ENCODE results near the gene CKB.

The CKB gene

GRCh38 chr14:103501921-103502669, 20.5 kb downstream of the CKB start:
- H3K9me3 ChIP-seq (ENCODE audit: control insufficient read depth in 1 of 2, low read length in 2 of 2): no peaks in the 10 kb centered on the region
- no peaks in the 10 kb centered on the region for H3K27me3 ChIP-seq (ENCODE audit: low read depth, low read length)
- H3K36me3 ChIP-seq (ENCODE audit: control insufficient read depth in 1 of 2, insufficient read depth in 2 of 2, low read length in 2 of 2): peaks cover 43 to 52% of the 10 kb centered on the region in 2 donors
- H3K4me1 ChIP-seq (ENCODE audit: control insufficient read depth in 1 of 2, insufficient read depth in 2 of 2, low read length in 2 of 2): peaks cover 0 to 4% of the 10 kb centered on the region in 2 donors
- H3K4me3 ChIP-seq (ENCODE audit: low read depth in 1 of 2, low read length in 2 of 2): no peak overlapping the region
- H3K27ac ChIP-seq (ENCODE audit: low read length): no peak overlapping the region

GRCh38 chr14:103501041-103501870, 21.4 kb downstream of the CKB start:
- Histone ChIP-seq H3K27me3 (ENCODE audit: low read depth, low read length) (no peaks in the 10 kb centered on the region), H3K4me3 (ENCODE audit: low read depth in 1 of 2, low read length in 2 of 2) (no peak overlapping the region), H3K9me3 (ENCODE audit: control insufficient read depth in 1 of 2, low read length in 2 of 2) (no peaks in the 10 kb centered on the region), H3K4me1 (ENCODE audit: control insufficient read depth in 1 of 2, insufficient read depth in 2 of 2, low read length in 2 of 2) (peaks cover 0 to 4% of the 10 kb centered on the region in 2 donors), H3K27ac (ENCODE audit: low read length) (no peak overlapping the region), H3K36me3 (ENCODE audit: control insufficient read depth in 1 of 2, insufficient read depth in 2 of 2, low read length in 2 of 2) (peaks cover 43 to 52% of the 10 kb centered on the region in 2 donors)

DNA sequence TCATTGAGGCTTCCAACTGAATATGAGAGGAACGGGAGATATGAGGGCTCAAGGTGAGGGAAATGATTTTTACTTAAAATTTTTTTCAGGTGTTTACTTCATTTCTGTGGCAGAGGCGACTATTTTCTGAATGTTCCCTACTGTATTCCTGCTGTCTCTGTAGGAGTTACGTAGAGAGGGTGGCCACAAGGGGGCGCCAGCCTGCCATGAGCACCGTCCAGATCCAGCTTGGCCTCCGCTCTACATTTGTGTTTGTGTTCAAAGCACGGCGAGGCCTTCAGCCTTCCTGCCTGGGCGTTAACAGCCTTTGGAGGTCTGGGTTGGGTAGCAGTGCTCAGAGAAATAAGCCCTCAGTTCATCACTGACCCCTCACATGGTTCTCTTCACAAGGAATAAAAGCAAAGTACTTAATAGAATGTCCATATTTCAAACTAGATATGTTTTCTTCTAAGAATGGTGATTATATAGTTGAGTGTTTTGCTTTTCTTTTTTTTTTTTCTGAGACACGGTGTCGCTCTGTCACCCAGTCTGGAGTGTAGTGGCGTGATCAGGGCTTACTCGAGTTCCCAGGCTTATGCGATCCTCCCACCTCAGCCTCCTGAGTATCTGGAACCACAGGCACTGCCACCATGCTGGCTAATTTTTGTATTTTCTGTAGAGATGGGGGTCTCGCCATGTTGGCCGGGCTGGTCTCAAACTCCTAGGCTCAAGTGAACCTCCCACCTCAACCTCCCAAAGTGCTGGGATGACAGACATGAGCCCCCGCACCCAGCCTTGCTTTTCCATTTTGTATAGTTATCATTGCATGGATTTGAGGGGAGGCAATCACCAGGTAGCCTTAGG, 22.3 kb downstream of the CKB start:
- H3K4me1 ChIP-seq (ENCODE audit: control insufficient read depth in 1 of 2, insufficient read depth in 2 of 2, low read length in 2 of 2): peaks cover 0 to 4% of the 10 kb centered on the region in 2 donors
- no peak overlapping the region for H3K27ac ChIP-seq (ENCODE audit: low read length)
- peaks cover 48 to 54% of the 10 kb centered on the region in 2 donors for H3K36me3 ChIP-seq (ENCODE audit: control insufficient read depth in 1 of 2, insufficient read depth in 2 of 2, low read length in 2 of 2)
- no peak overlapping the region for H3K4me3 ChIP-seq (ENCODE audit: low read depth in 1 of 2, low read length in 2 of 2)
- H3K27me3 ChIP-seq (ENCODE audit: low read depth, low read length): no peaks in the 10 kb centered on the region
- no peaks in the 10 kb centered on the region for H3K9me3 ChIP-seq (ENCODE audit: control insufficient read depth in 1 of 2, low read length in 2 of 2)

GRCh38 chr14:103499709-103500108, 22.9 kb downstream of the CKB start:
- Histone ChIP-seq H3K36me3 (ENCODE audit: control insufficient read depth in 1 of 2, insufficient read depth in 2 of 2, low read length in 2 of 2) (peaks cover 44 to 53% of the 10 kb centered on the region in 2 donors), H3K27me3 (ENCODE audit: low read depth, low read length) (no peaks in the 10 kb centered on the region)

GRCh38 chr14:103496776-103497175, 25.9 kb downstream of the CKB start:
- Histone ChIP-seq H3K27me3 (ENCODE audit: low read depth, low read length) (no peaks in the 10 kb centered on the region), H3K9me3 (ENCODE audit: control insufficient read depth in 1 of 2, low read length in 2 of 2) (no peaks in the 10 kb centered on the region), H3K27ac (ENCODE audit: low read length) (no peak overlapping the region), H3K4me1 (ENCODE audit: control insufficient read depth in 1 of 2, insufficient read depth in 2 of 2, low read length in 2 of 2) (peaks cover 0 to 4% of the 10 kb centered on the region in 2 donors), H3K36me3 (ENCODE audit: control insufficient read depth in 1 of 2, insufficient read depth in 2 of 2, low read length in 2 of 2) (peaks cover 30 to 43% of the 10 kb centered on the region in 2 donors), H3K4me3 (ENCODE audit: low read depth in 1 of 2, low read length in 2 of 2) (no peak overlapping the region)

More at GRCh38 chr14:103499709-103500108, 22.9 kb downstream of the CKB start:
- H3K4me1 ChIP-seq (ENCODE audit: control insufficient read depth in 1 of 2, insufficient read depth in 2 of 2, low read length in 2 of 2): peaks cover 0 to 4% of the 10 kb centered on the region in 2 donors
- no peak overlapping the region for H3K27ac ChIP-seq (ENCODE audit: low read length)
- no peaks in the 10 kb centered on the region for H3K9me3 ChIP-seq (ENCODE audit: control insufficient read depth in 1 of 2, low read length in 2 of 2)
- no peak overlapping the region for H3K4me3 ChIP-seq (ENCODE audit: low read depth in 1 of 2, low read length in 2 of 2)

DNA sequence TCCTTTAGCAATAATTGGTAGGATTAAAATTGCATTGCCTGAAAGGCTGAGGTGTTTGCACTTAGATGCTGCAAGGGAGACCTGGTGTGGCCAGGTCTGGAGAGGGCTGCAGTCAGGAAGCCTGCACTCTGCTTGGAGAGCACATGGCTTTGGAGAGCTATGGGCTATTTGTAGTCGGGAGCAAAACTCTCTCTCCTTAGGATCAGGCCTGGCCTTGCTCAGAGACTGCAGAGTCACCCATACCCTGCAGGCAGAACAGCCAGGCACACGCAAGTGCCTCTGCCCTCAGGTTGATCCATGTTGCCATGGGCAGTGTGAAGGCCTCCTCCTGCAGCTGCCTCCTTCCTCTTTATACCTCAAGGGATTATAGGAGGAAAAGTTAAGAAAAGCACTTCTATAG, 26.8 kb downstream of the CKB start:
- Histone ChIP-seq H3K4me1 (ENCODE audit: control insufficient read depth in 1 of 2, insufficient read depth in 2 of 2, low read length in 2 of 2) (peaks cover 0 to 4% of the 10 kb centered on the region in 2 donors), H3K36me3 (ENCODE audit: control insufficient read depth in 1 of 2, insufficient read depth in 2 of 2, low read length in 2 of 2) (peaks cover 29 to 43% of the 10 kb centered on the region in 2 donors)

GRCh38 chr14:103492156-103492925, 30.3 kb downstream of the CKB start:
- Histone ChIP-seq H3K4me3 (ENCODE audit: low read depth in 1 of 2, low read length in 2 of 2) (no peak overlapping the region), H3K27ac (ENCODE audit: low read length) (no peak overlapping the region), H3K27me3 (ENCODE audit: low read depth, low read length) (no peaks in the 10 kb centered on the region), H3K4me1 (ENCODE audit: control insufficient read depth in 1 of 2, insufficient read depth in 2 of 2, low read length in 2 of 2) (no peaks in the 10 kb centered on the region), H3K9me3 (ENCODE audit: control insufficient read depth in 1 of 2, low read length in 2 of 2) (no peaks in the 10 kb centered on the region), H3K36me3 (ENCODE audit: control insufficient read depth in 1 of 2, insufficient read depth in 2 of 2, low read length in 2 of 2) (peaks cover 39 to 62% of the 10 kb centered on the region in 2 donors)

More for the DNA sequence above, 26.8 kb downstream of the CKB start:
- Histone ChIP-seq H3K4me3 (ENCODE audit: low read depth in 1 of 2, low read length in 2 of 2) (no peak overlapping the region), H3K27me3 (ENCODE audit: low read depth, low read length) (no peaks in the 10 kb centered on the region), H3K9me3 (ENCODE audit: control insufficient read depth in 1 of 2, low read length in 2 of 2) (no peaks in the 10 kb centered on the region), H3K27ac (ENCODE audit: low read length) (no peak overlapping the region)

- Histone ChIP-seq H3K27ac (ENCODE audit: low read length) (no peak overlapping the region), H3K9me3 (ENCODE audit: control insufficient read depth in 1 of 2, low read length in 2 of 2) (no peaks in the 10 kb centered on the region), H3K36me3 (ENCODE audit: control insufficient read depth in 1 of 2, insufficient read depth in 2 of 2, low read length in 2 of 2) (peaks cover 39 to 62% of the 10 kb centered on the region in 2 donors), H3K27me3 (ENCODE audit: low read depth, low read length) (no peaks in the 10 kb centered on the region), H3K4me3 (ENCODE audit: low read depth in 1 of 2, low read length in 2 of 2) (no peak overlapping the region), H3K4me1 (ENCODE audit: control insufficient read depth in 1 of 2, insufficient read depth in 2 of 2, low read length in 2 of 2) (no peaks in the 10 kb centered on the region)
These were observed 30.9 kb downstream of the CKB start for GRCh38 chr14:103491691-103492090.

DNA sequence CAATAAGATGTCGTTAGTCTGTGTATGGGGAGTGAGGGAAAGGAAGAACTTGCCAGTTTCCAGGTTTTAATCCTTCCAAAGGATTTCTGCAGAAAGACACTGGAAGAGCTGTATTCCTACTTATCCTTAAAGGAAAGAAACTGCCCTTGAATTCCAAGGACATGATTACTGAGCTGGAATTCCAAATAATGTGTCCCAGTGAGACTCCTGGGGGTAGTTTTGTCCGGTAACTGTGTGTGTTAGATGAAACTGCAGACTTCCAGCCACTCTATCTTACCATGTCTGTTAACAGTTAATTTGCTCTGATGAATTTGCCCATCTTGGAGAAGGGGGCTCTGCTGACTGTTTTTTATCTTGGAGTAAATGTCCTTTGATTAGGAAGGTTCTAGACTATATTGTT, 33.0 kb downstream of the CKB start:
- H3K4me3 ChIP-seq (ENCODE audit: low read depth in 1 of 2, low read length in 2 of 2): no peak overlapping the region
- no peaks in the 10 kb centered on the region for H3K9me3 ChIP-seq (ENCODE audit: control insufficient read depth in 1 of 2, low read length in 2 of 2)
- H3K27me3 ChIP-seq (ENCODE audit: low read depth, low read length): no peaks in the 10 kb centered on the region
- H3K4me1 ChIP-seq (ENCODE audit: control insufficient read depth in 1 of 2, insufficient read depth in 2 of 2, low read length in 2 of 2): no peaks in the 10 kb centered on the region
- no peak overlapping the region for H3K27ac ChIP-seq (ENCODE audit: low read length)
- peaks cover 30 to 48% of the 10 kb centered on the region in 2 donors for H3K36me3 ChIP-seq (ENCODE audit: control insufficient read depth in 1 of 2, insufficient read depth in 2 of 2, low read length in 2 of 2)

- Histone ChIP-seq H3K4me1 (ENCODE audit: control insufficient read depth in 1 of 2, insufficient read depth in 2 of 2, low read length in 2 of 2) (no peaks in the 10 kb centered on the region), H3K27ac (ENCODE audit: low read length) (no peak overlapping the region), H3K36me3 (ENCODE audit: control insufficient read depth in 1 of 2, insufficient read depth in 2 of 2, low read length in 2 of 2) (peaks cover 30 to 54% of the 10 kb centered on the region in 2 donors), H3K9me3 (ENCODE audit: control insufficient read depth in 1 of 2, low read length in 2 of 2) (no peaks in the 10 kb centered on the region), H3K27me3 (ENCODE audit: low read depth, low read length) (no peaks in the 10 kb centered on the region), H3K4me3 (ENCODE audit: low read depth in 1 of 2, low read length in 2 of 2) (no peak overlapping the region)
These were observed 33.7 kb downstream of the CKB start for GRCh38 chr14:103488960-103489359.
